WTC11 (cell line): ENCODE measurements around the gene BICD2. TPM values are rescaled to one million over a fixed set of nuclear protein-coding genes. Genes with fewer than 3 reads are reported as not detected.

ENCODE experiments used
- ATAC-seq: fragments of 200-7000 bp; cut with Tn5 transposase; 2 replicates; pipeline ENCODE4 v1.10.0; 2021; ENCODE audit warnings: mild to moderate bottlenecking, moderate library complexity
- CTCF ChIA-PET: fragments of 300-600 bp; sonication (Branson Sonifier 250); formaldehyde crosslinking; loops from one replicate; lab custom pipeline; 2021; ENCODE audit warnings: antibody characterized with exemption; lab: Charles Lee
- POLR2A ChIA-PET: fragments of 350-600 bp; sonication (Branson Sonifier 250); formaldehyde crosslinking; loops from one replicate; lab custom pipeline; 2021; ENCODE audit warnings: antibody characterized with exemption; lab: Charles Lee
- DNase-seq: peaks from one replicate; pipeline ENCODE4 v3.0.0; 2021; ENCODE audit warnings: low spot score
- H3K27ac Mint-ChIP-seq: 2 replicates; pipeline ENCODE4 v1.8.0; 2021; ENCODE audit warnings: mixed read lengths
- H3K27me3 Mint-ChIP-seq: 2 replicates; pipeline ENCODE4 v1.8.0; 2021; ENCODE audit warnings: low read depth, mild to moderate bottlenecking, moderate library complexity, mixed read lengths
- H3K36me3 Mint-ChIP-seq: 2 replicates; pipeline ENCODE4 v1.8.0; 2021; ENCODE audit warnings: mixed read lengths
- H3K4me1 Mint-ChIP-seq: 2 replicates; pipeline ENCODE4 v1.8.0; 2022; ENCODE audit warnings: mixed read lengths
- H3K4me3 Mint-ChIP-seq: 2 replicates; pipeline ENCODE4 v1.8.0; 2021; ENCODE audit warnings: mild to moderate bottlenecking, moderate library complexity, mixed read lengths
- H3K9me3 Mint-ChIP-seq: 2 replicates; pipeline ENCODE4 v1.8.0; 2021; ENCODE audit warnings: mixed read lengths
- FOXJ3 ChIP-seq: sonication (generic); formaldehyde crosslinking; IDR thresholded peaks from 2 replicates; pipeline ENCODE4 v1.9.0; 2021; ENCODE audit warnings: missing genetic modification reagents, mild to moderate bottlenecking, borderline replicate concordance
- FOXK1 ChIP-seq: sonication (generic); formaldehyde crosslinking; IDR thresholded peaks from 2 replicates; pipeline ENCODE4 v1.8.0; 2022; ENCODE audit warnings: mild to moderate bottlenecking, moderate library complexity, missing genetic modification reagents
- FOXP1 ChIP-seq: sonication (generic); formaldehyde crosslinking; IDR thresholded peaks from 2 replicates; pipeline ENCODE4 v1.8.0; 2022; ENCODE audit warnings: missing genetic modification reagents, mild to moderate bottlenecking, moderate library complexity, borderline replicate concordance
- GABPB1 ChIP-seq: sonication (generic); formaldehyde crosslinking; IDR thresholded peaks from 2 replicates; pipeline ENCODE4 v1.8.1; 2023; ENCODE audit warnings: mild to moderate bottlenecking, missing genetic modification reagents
- GTF2I ChIP-seq: fragments of 250-450 bp; sonication (Bioruptor Pico); conservative IDR thresholded peaks from 2 replicates; pipeline ENCODE4 v1.4.0; 2021; ENCODE audit warnings: mild to moderate bottlenecking
- MXD4 ChIP-seq: fragments of 250-450 bp; sonication (Bioruptor Pico); IDR thresholded peaks from 2 replicates; pipeline ENCODE4 v1.8.0; 2021; ENCODE audit warnings: mild to moderate bottlenecking, moderate library complexity, borderline replicate concordance
- NR2C2 ChIP-seq: sonication (generic); formaldehyde crosslinking; IDR thresholded peaks from 2 replicates; pipeline ENCODE4 v1.8.0; 2022; ENCODE audit warnings: mild to moderate bottlenecking, missing genetic modification reagents
- TEAD1 ChIP-seq: sonication (generic); formaldehyde crosslinking; IDR thresholded peaks from 2 replicates; pipeline ENCODE4 v1.8.0; 2022; ENCODE audit warnings: mild to moderate bottlenecking, missing genetic modification reagents
- TP53 ChIP-seq: sonication (generic); formaldehyde crosslinking; IDR thresholded peaks from 2 replicates; pipeline ENCODE4 v1.8.1; 2023; ENCODE audit warnings: mild to moderate bottlenecking, missing genetic modification reagents
- ZNF232 ChIP-seq: sonication (generic); formaldehyde crosslinking; IDR thresholded peaks from 2 replicates; pipeline ENCODE4 v1.8.0; 2022; ENCODE audit warnings: mild to moderate bottlenecking, missing genetic modification reagents
- ZNF396 ChIP-seq: fragments of 250-450 bp; sonication (Bioruptor Pico); IDR thresholded peaks from 2 replicates; pipeline ENCODE4 v1.8.0; 2021; ENCODE audit warnings: mild to moderate bottlenecking, moderate library complexity, borderline replicate concordance
- ZNF423 ChIP-seq: fragments of 250-450 bp; sonication (Bioruptor Pico); IDR thresholded peaks from 2 replicates; pipeline ENCODE4 v2.1.2; 2022; ENCODE audit warnings: mild to moderate bottlenecking, moderate library complexity
- ZNF671 ChIP-seq: fragments of 250-450 bp; sonication (Bioruptor Pico); IDR thresholded peaks from 2 replicates; pipeline ENCODE4 v1.8.0; 2021; ENCODE audit warnings: mild to moderate bottlenecking
- total RNA-seq: library from RNA; stranded (reverse); gene quantifications from 3 replicates; pipeline ENCODE4 v1.2.3, GENCODE V29; 2021
- TF ChIP-seq, protein P1 (sequence below): sonication (generic); formaldehyde crosslinking; IDR thresholded peaks from 2 replicates; pipeline ENCODE4 v1.8.1; 2022; ENCODE audit warnings: missing genetic modification reagents, borderline replicate concordance
- TF ChIP-seq, protein P2 (sequence below): fragments of 250-450 bp; sonication (Bioruptor Pico); conservative IDR thresholded peaks from 2 replicates; pipeline ENCODE4 v1.9.0; 2021; ENCODE audit warnings: mild to moderate bottlenecking
- TF ChIP-seq, protein P3 (sequence below): fragments of 250-450 bp; sonication (Bioruptor Pico); IDR thresholded peaks from 2 replicates; pipeline ENCODE4 v1.9.0; 2021; ENCODE audit warnings: mild to moderate bottlenecking
- TF ChIP-seq, protein P4 (sequence below): sonication (generic); formaldehyde crosslinking; IDR thresholded peaks from 2 replicates; pipeline ENCODE4 v1.8.0; 2023; ENCODE audit warnings: missing genetic modification reagents, mild to moderate bottlenecking, borderline replicate concordance
- TF ChIP-seq, protein P5 (sequence below): sonication (generic); formaldehyde crosslinking; IDR thresholded peaks from 2 replicates; pipeline ENCODE4 v1.8.1; 2022; ENCODE audit warnings: mild to moderate bottlenecking, missing genetic modification reagents, moderate library complexity, borderline replicate concordance
- TF ChIP-seq, protein P6 (sequence below): sonication (generic); formaldehyde crosslinking; IDR thresholded peaks from 2 replicates; pipeline ENCODE4 v1.8.1; 2023; ENCODE audit warnings: mild to moderate bottlenecking, missing genetic modification reagents, moderate library complexity
- TF ChIP-seq, protein P7 (sequence below): sonication (generic); formaldehyde crosslinking; IDR thresholded peaks from 2 replicates; pipeline ENCODE4 v1.8.1; 2023; ENCODE audit warnings: mild to moderate bottlenecking, missing genetic modification reagents
- TF ChIP-seq, protein P8 (sequence below): sonication (generic); formaldehyde crosslinking; IDR thresholded peaks from 2 replicates; pipeline ENCODE4 v1.8.0; 2023; ENCODE audit warnings: missing genetic modification reagents

Gene BICD2
- total RNA-seq, 1 experiment from 2014 or later = 38.7 TPM

DNA sequence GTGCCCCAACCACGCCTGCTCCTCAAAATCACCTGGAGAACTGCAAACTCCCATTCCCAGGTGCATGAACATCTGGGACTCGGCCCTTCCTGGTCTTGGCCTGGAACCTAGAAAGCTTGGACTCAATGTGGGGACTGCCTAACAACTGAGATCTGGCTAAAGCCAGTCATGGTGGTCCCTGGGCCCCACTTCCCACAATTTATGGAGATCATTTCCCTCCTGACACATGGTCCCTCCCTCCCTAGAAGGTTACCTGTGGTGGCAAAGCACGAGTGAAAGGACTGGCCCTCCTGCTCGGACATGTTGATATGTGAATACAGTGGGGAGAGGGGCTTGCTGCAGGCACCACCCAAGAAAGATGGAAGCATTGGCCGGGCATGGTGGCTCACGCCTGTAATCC is 18.8 kb downstream of the BICD2 start (continued):
- TF ChIP-seq FOXP1 (CRISPR knock-in tag) = no peak
- TF ChIP-seq, protein P1, sequence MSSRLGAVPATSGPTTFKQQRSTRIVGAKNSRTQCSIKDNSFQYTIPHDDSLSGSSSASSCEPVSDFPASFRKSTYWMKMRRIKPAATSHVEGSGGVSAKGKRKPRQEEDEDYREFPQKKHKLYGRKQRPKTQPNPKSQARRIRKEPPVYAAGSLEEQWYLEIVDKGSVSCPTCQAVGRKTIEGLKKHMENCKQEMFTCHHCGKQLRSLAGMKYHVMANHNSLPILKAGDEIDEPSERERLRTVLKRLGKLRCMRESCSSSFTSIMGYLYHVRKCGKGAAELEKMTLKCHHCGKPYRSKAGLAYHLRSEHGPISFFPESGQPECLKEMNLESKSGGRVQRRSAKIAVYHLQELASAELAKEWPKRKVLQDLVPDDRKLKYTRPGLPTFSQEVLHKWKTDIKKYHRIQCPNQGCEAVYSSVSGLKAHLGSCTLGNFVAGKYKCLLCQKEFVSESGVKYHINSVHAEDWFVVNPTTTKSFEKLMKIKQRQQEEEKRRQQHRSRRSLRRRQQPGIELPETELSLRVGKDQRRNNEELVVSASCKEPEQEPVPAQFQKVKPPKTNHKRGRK = no peak
- TF ChIP-seq ZNF232 (CRISPR knock-in tag) = no peak
- TF ChIP-seq, protein P2, sequence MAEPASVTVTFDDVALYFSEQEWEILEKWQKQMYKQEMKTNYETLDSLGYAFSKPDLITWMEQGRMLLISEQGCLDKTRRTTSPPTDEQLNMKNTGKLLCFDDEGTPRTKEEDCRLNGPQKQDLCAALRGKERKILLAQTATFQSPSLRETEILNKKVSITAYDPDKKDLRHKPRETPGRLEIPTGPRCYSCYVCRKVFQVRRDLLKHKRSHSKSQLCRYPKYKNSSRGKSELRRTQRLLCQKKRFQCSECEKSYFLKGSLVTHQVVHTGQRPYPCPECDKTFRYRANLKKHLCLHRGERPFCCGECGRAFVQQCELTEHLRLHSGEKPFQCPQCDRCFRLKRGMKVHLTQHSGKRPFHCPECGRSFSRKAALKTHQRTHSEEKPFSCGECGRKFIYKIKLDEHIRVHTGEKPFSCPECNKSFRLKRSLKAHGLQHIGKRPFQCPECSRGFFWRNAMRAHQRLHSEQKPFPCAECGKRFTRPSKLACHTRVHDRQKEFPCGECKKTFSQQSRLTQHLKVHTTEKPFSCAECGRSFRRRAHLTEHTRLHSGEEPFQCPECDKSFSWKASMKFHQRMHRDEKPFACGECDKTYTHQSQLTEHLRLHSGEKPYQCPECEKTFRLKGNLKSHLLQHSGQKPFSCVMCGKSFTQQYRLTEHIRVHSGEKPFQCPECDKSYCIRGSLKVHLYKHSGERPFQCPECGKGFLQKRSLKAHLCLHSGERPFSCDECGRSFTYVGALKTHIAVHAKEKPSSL (CRISPR knock-in tag) = no peak
- TF ChIP-seq GTF2I (CRISPR knock-in tag) = no peak
- TF ChIP-seq TP53 (CRISPR knock-in tag) = no peak
- no peak for TF ChIP-seq ZNF671 (CRISPR knock-in tag)
- TF ChIP-seq, protein P3, sequence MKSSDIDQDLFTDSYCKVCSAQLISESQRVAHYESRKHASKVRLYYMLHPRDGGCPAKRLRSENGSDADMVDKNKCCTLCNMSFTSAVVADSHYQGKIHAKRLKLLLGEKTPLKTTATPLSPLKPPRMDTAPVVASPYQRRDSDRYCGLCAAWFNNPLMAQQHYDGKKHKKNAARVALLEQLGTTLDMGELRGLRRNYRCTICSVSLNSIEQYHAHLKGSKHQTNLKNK (CRISPR knock-in tag) = no peak
- no peak for TF ChIP-seq NR2C2 (CRISPR knock-in tag)
- TF ChIP-seq FOXJ3 (CRISPR knock-in tag) = no peak

DNA sequence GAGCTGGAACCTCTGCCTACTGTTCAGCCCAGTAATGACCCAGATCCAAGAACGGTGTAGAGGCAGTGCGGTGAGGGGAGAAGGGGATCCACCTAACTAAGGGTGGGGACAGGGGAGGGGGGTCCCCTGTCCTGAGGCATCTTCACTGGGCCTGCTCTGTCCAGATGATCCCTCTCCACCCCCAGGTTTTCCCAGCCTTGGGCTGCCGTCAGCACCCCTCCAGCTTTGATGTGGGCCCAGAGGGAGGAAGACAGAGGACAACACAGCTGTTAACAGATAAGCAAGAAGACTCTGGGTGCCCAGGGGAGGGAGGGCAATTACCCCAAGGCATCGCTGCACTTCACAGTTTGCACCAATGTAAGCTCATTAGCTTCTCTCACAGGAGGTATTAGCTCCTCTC is 19.3 kb downstream of the BICD2 start:
- no peaks in the 10 kb centered on the region for H3K9me3 Mint-ChIP-seq
- POLR2A ChIA-PET = no interaction called here

More for the DNA sequence above, 19.3 kb downstream of the BICD2 start:
- Mint-ChIP-seq H3K36me3 (no peaks in the 10 kb centered on the region), H3K27me3 (no peaks in the 10 kb centered on the region), H3K4me3 (no peak overlapping the region), H3K4me1 (peaks cover 67% of the 10 kb centered on the region), H3K27ac (peak overlapping the region; percentile 80)
- DNase-seq = no peak
- CTCF ChIA-PET = interaction anchor here (0.7 to 1.2 kb wide), 4 partner anchors 30 to 46 kb away, joined by 3 to 4 read pairs (median 4); no protein-coding TSS in a partner anchor
- TF ChIP-seq, protein P4, sequence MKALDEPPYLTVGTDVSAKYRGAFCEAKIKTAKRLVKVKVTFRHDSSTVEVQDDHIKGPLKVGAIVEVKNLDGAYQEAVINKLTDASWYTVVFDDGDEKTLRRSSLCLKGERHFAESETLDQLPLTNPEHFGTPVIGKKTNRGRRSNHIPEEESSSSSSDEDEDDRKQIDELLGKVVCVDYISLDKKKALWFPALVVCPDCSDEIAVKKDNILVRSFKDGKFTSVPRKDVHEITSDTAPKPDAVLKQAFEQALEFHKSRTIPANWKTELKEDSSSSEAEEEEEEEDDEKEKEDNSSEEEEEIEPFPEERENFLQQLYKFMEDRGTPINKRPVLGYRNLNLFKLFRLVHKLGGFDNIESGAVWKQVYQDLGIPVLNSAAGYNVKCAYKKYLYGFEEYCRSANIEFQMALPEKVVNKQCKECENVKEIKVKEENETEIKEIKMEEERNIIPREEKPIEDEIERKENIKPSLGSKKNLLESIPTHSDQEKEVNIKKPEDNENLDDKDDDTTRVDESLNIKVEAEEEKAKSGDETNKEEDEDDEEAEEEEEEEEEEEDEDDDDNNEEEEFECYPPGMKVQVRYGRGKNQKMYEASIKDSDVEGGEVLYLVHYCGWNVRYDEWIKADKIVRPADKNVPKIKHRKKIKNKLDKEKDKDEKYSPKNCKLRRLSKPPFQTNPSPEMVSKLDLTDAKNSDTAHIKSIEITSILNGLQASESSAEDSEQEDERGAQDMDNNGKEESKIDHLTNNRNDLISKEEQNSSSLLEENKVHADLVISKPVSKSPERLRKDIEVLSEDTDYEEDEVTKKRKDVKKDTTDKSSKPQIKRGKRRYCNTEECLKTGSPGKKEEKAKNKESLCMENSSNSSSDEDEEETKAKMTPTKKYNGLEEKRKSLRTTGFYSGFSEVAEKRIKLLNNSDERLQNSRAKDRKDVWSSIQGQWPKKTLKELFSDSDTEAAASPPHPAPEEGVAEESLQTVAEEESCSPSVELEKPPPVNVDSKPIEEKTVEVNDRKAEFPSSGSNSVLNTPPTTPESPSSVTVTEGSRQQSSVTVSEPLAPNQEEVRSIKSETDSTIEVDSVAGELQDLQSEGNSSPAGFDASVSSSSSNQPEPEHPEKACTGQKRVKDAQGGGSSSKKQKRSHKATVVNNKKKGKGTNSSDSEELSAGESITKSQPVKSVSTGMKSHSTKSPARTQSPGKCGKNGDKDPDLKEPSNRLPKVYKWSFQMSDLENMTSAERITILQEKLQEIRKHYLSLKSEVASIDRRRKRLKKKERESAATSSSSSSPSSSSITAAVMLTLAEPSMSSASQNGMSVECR = no peak
- TF ChIP-seq ZNF423 (CRISPR knock-in tag) = no peak
- TF ChIP-seq TEAD1 (CRISPR knock-in tag) = no peak
- TF ChIP-seq ZNF396 (CRISPR knock-in tag) = no peak
- TF ChIP-seq GABPB1 (CRISPR knock-in tag) = no peak
- no peak for TF ChIP-seq FOXK1 (CRISPR knock-in tag)
- TF ChIP-seq, protein P5, sequence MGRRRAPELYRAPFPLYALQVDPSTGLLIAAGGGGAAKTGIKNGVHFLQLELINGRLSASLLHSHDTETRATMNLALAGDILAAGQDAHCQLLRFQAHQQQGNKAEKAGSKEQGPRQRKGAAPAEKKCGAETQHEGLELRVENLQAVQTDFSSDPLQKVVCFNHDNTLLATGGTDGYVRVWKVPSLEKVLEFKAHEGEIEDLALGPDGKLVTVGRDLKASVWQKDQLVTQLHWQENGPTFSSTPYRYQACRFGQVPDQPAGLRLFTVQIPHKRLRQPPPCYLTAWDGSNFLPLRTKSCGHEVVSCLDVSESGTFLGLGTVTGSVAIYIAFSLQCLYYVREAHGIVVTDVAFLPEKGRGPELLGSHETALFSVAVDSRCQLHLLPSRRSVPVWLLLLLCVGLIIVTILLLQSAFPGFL (CRISPR knock-in tag) = no peak
- no peak for TF ChIP-seq MXD4 (CRISPR knock-in tag)
- no peak for TF ChIP-seq FOXP1 (CRISPR knock-in tag)
- TF ChIP-seq, protein P6, sequence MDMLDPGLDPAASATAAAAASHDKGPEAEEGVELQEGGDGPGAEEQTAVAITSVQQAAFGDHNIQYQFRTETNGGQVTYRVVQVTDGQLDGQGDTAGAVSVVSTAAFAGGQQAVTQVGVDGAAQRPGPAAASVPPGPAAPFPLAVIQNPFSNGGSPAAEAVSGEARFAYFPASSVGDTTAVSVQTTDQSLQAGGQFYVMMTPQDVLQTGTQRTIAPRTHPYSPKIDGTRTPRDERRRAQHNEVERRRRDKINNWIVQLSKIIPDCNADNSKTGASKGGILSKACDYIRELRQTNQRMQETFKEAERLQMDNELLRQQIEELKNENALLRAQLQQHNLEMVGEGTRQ (CRISPR knock-in tag) = no peak
- TF ChIP-seq, protein P1 = no peak
- TF ChIP-seq, protein P7, sequence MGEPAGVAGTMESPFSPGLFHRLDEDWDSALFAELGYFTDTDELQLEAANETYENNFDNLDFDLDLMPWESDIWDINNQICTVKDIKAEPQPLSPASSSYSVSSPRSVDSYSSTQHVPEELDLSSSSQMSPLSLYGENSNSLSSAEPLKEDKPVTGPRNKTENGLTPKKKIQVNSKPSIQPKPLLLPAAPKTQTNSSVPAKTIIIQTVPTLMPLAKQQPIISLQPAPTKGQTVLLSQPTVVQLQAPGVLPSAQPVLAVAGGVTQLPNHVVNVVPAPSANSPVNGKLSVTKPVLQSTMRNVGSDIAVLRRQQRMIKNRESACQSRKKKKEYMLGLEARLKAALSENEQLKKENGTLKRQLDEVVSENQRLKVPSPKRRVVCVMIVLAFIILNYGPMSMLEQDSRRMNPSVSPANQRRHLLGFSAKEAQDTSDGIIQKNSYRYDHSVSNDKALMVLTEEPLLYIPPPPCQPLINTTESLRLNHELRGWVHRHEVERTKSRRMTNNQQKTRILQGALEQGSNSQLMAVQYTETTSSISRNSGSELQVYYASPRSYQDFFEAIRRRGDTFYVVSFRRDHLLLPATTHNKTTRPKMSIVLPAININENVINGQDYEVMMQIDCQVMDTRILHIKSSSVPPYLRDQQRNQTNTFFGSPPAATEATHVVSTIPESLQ (CRISPR knock-in tag) = no peak
- TF ChIP-seq GTF2I (CRISPR knock-in tag) = no peak
- TF ChIP-seq, protein P8, sequence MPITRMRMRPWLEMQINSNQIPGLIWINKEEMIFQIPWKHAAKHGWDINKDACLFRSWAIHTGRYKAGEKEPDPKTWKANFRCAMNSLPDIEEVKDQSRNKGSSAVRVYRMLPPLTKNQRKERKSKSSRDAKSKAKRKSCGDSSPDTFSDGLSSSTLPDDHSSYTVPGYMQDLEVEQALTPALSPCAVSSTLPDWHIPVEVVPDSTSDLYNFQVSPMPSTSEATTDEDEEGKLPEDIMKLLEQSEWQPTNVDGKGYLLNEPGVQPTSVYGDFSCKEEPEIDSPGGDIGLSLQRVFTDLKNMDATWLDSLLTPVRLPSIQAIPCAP (CRISPR knock-in tag) = no peak
- no peak for ATAC-seq
